ENCODE measurements around the gene SPTBN5. TPM values are rescaled to one million over a fixed set of nuclear protein-coding genes. Genes with fewer than 3 reads are reported as not detected.

SPTBN5 gene
- total and polyA plus RNA-seq, 3 donors from 2014 or later = 1.4 to 3.1 (median 1.4) TPM

GRCh38 chr15:41847206-41847605 lies 46.6 kb downstream of the SPTBN5 start:
- 88 to 90% methylated on average over 13 to 14 of the region's 14 CpGs for WGBS, 2 donors
- no peaks in the 10 kb centered on the region for H3K36me3 ChIP-seq (ENCODE audit: low read depth, missing control alignments)

GRCh38 chr15:41844814-41845213 lies 49.0 kb downstream of the SPTBN5 start:
- H3K36me3 ChIP-seq (ENCODE audit: low read depth, missing control alignments) = no peaks in the 10 kb centered on the region
- no peaks in the 10 kb centered on the region for H3K9me3 ChIP-seq
- H3K4me3 ChIP-seq = no peak overlapping the region
- no peak for DNase-seq
- WGBS, 2 donors = 88 to 100% methylated on average over 1 to 12 of the region's 12 CpGs
- intact Hi-C loops (cut with DNase I; ENCODE audit: low total_unique reads) = no loop called here
- TF ChIP-seq CTCF (IDR thresholded peaks at IDR 0.05) = no peak
- no peak for TF ChIP-seq POLR2A (IDR thresholded peaks at IDR 0.05)
- no peaks in the 10 kb centered on the region for H3K4me1 ChIP-seq
- no peak overlapping the region for H3K27ac ChIP-seq
- no peaks in the 10 kb centered on the region for H3K27me3 ChIP-seq

More at GRCh38 chr15:41847206-41847605, 46.6 kb downstream of the SPTBN5 start:
- Histone ChIP-seq H3K27me3 (no peaks in the 10 kb centered on the region), H3K4me1 (no peaks in the 10 kb centered on the region), H3K27ac (no peak overlapping the region), H3K9me3 (no peaks in the 10 kb centered on the region), H3K4me3 (no peak overlapping the region)
- TF ChIP-seq POLR2A (IDR thresholded peaks at IDR 0.05) = no peak
- no peak for TF ChIP-seq CTCF (IDR thresholded peaks at IDR 0.05)
- intact Hi-C loops (cut with DNase I; ENCODE audit: low total_unique reads) = no loop called here
- no peak for DNase-seq

- no peak for TF ChIP-seq CTCF (IDR thresholded peaks at IDR 0.05)
- no peak for TF ChIP-seq POLR2A (IDR thresholded peaks at IDR 0.05)
- intact Hi-C loops (cut with DNase I; ENCODE audit: low total_unique reads) = no loop called here
- H3K27me3 ChIP-seq = no peaks in the 10 kb centered on the region
- no peak overlapping the region for H3K4me3 ChIP-seq
- H3K27ac ChIP-seq = no peak overlapping the region
- no peak for DNase-seq
- H3K9me3 ChIP-seq = no peaks in the 10 kb centered on the region
- H3K4me1 ChIP-seq = no peaks in the 10 kb centered on the region
- H3K36me3 ChIP-seq (ENCODE audit: low read depth, missing control alignments) = no peaks in the 10 kb centered on the region
- WGBS, 2 donors = 78 to 81% methylated on average over 9 of the region's 10 CpGs
Observed at GRCh38 chr15:41843571-41843970, 50.3 kb downstream of the SPTBN5 start.

GRCh38 chr15:41842229-41842628 lies 51.6 kb downstream of the SPTBN5 start:
- WGBS, 2 donors = 82% methylated on average over 8 to 12 of the region's 12 CpGs
- intact Hi-C loops (cut with DNase I; ENCODE audit: low total_unique reads) = no loop called here

More at GRCh38 chr15:41842229-41842628, 51.6 kb downstream of the SPTBN5 start:
- no peak overlapping the region for H3K4me3 ChIP-seq
- no peaks in the 10 kb centered on the region for H3K27me3 ChIP-seq
- TF ChIP-seq POLR2A (IDR thresholded peaks at IDR 0.05) (no peak), CTCF (IDR thresholded peaks at IDR 0.05) (no peak)
- DNase-seq = no peak
- H3K36me3 ChIP-seq (ENCODE audit: low read depth, missing control alignments) = no peaks in the 10 kb centered on the region
- H3K9me3 ChIP-seq = no peaks in the 10 kb centered on the region
- no peaks in the 10 kb centered on the region for H3K4me1 ChIP-seq
- H3K27ac ChIP-seq = no peak overlapping the region

Measured in testis (tissue), 3 donors.